Esophagus muscularis mucosa (tissue), 4 donors: ENCODE data around the gene CD101. TPM values are rescaled to one million over a fixed set of nuclear protein-coding genes. Genes with fewer than 3 reads are reported as not detected.

Experiments
- DNase-seq: peaks from one replicate; pipeline ENCODE4 v3.0.0-alpha.2; 2017; ENCODE audit errors: extremely low spot score
- H3K27ac ChIP-seq, 4 donors: fragments of 200-600 bp; sonication (generic); replicated peaks in 1 of 4; 1 replicate in 3 of 4; 2 replicates in 1 of 4; pipeline ENCODE4 v1.5.1; 2016 to 2019; ENCODE audit warnings: mild to moderate bottlenecking in 1 of 4
- H3K27me3 ChIP-seq, 4 donors: fragments of 200-600 bp; sonication (generic); one replicate each; pipeline versions ENCODE4 v1.5.1 to v1.6.0; 2016 to 2019
- H3K36me3 ChIP-seq, 4 donors: fragments of 200-600 bp; sonication (generic); one replicate each; pipeline ENCODE4 v1.5.1; 2016 to 2019
- H3K4me1 ChIP-seq, 4 donors: fragments of 200-600 bp; sonication (generic); one replicate each; pipeline ENCODE4 v1.5.1; 2016 to 2019
- H3K4me3 ChIP-seq, 4 donors: fragments of 200-600 bp; sonication (generic); 1 replicate in 2 of 4; 2 replicates in 2 of 4; pipeline ENCODE4 v1.5.1; 2016 to 2019; ENCODE audit warnings: mild to moderate bottlenecking in 4 of 4, moderate library complexity in 1 of 4
- H3K9me3 ChIP-seq, 4 donors: fragments of 200-600 bp; sonication (generic); 1 replicate in 3 of 4; 2 replicates in 1 of 4; pipeline ENCODE4 v1.5.1; 2016 to 2019
- CTCF ChIP-seq, 3 experiments: fragments of 200-600 bp in 2 of 3; fragments of 450-650 bp in 1 of 3; sonication (generic) in 2 of 3; IDR thresholded peaks; one replicate each; pipeline ENCODE4 v1.5.1; 2017 to 2019; ENCODE audit warnings: antibody characterized with exemption in 3 of 3, mild to moderate bottlenecking in 2 of 3, moderate library complexity in 1 of 3
- EP300 ChIP-seq: sonication (generic); formaldehyde crosslinking; IDR thresholded peaks from one replicate; pipeline ENCODE4 v1.6.1; 2017; ENCODE audit warnings: antibody characterized with exemption
- POLR2A ChIP-seq: fragments of 450-650 bp; IDR thresholded peaks from one replicate; pipeline ENCODE4 v1.6.1; 2017; ENCODE audit warnings: antibody characterized with exemption, moderate library complexity, mild to moderate bottlenecking, low read depth
- POLR2AphosphoS5 ChIP-seq, 2 donors: sonication (generic); formaldehyde crosslinking; IDR thresholded peaks; one replicate each; pipeline ENCODE4 v1.6.1; 2017; ENCODE audit warnings: antibody characterized with exemption in 2 of 2
- WGBS: methylation state at CpG from one replicate; pipeline ENCODE4 v1.1.5; 2018; 5-methylcytosine and 5-hydroxymethylcytosine counted together
- intact Hi-C: fragments of 100-400 bp; cut with DNase I; formaldehyde crosslinking; loops from one replicate; pipeline ENCODE4 v1.15.1; 2023
- total RNA-seq, 4 donors: library from RNA; depleted of rRNA; stranded (reverse); fragments of >200 nt; gene quantifications; one replicate each; pipeline versions ENCODE4 v1.1.0 to v1.2.1, GENCODE V29; 2016

The CD101 gene
- total RNA-seq, 4 donors from 2014 or later, result 0.26 to 1.5 (median 0.87) TPM

DNA sequence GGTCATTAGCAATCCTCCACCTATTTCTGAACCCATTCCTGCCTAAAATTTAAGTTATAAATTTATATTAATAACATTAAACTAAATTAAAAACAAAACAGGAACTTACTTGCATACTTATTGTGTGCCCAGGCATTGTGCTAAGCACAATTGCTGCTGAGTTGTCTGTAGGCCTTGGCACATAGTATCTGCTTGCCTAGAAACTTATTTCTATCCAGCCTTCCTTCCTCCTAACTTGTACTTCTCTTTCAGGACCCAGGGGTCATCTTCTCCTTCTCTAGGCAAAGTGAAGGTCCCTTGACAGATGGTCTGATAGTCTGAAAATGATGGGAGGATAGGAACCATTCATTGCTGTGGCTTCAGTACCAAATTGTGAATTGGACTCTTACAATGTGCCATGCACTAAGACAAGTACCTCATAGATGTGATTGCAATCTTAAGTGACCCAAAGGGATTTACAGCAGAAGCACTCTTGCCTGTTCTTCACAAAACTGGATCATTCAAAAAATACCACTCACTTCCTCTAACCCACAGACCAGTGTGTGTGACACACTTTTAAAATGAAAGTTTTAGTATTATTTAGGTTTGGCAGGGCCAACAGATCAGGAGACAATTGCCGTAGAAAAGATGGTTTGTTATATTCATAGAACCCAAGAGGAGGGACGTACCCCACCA lies 10.3 kb upstream of the CD101 start:
- 50% methylated on average over 2 of the region's 2 CpGs for WGBS
- intact Hi-C loops, result no loop called here
- Histone ChIP-seq H3K4me1 (peaks cover 14 to 37% (median 34%) of the 10 kb centered on the region in 4 donors), H3K27ac (peak overlapping the region in 2 of 4 donors; percentile 38 to 46), H3K4me3 (no peak overlapping the region), H3K9me3 (peaks cover 0 to 4% (median 0%) of the 10 kb centered on the region in 4 donors), H3K36me3 (peaks cover 0 to 16% (median 6%) of the 10 kb centered on the region in 4 donors), H3K27me3 (no peaks in the 10 kb centered on the region)
- no peak for TF ChIP-seq CTCF (IDR thresholded peaks at IDR 0.05)
- no peak for TF ChIP-seq POLR2AphosphoS5 (IDR thresholded peaks at IDR 0.05)
- TF ChIP-seq EP300, result no peak
- TF ChIP-seq POLR2A, result no peak
- no peak for DNase-seq

- Histone ChIP-seq H3K4me1 (peaks cover 14 to 37% (median 34%) of the 10 kb centered on the region in 4 donors), H3K27ac (peak overlapping the region in 1 of 4 donors; percentile 46), H3K9me3 (peaks cover 0 to 4% (median 0%) of the 10 kb centered on the region in 4 donors), H3K27me3 (no peaks in the 10 kb centered on the region), H3K36me3 (peaks cover 0 to 12% (median under 1%) of the 10 kb centered on the region in 4 donors), H3K4me3 (no peak overlapping the region)
- no peak for DNase-seq
- intact Hi-C loops, result no loop called here
- WGBS, result 100% methylated on average over 1 of the region's 1 CpG
- no peak for TF ChIP-seq EP300
- no peak for TF ChIP-seq POLR2AphosphoS5 (IDR thresholded peaks at IDR 0.05)
- no peak for TF ChIP-seq CTCF (IDR thresholded peaks at IDR 0.05)
These were observed 9.6 kb upstream of the CD101 start for GRCh38 chr1:116991918-116992317.

DNA sequence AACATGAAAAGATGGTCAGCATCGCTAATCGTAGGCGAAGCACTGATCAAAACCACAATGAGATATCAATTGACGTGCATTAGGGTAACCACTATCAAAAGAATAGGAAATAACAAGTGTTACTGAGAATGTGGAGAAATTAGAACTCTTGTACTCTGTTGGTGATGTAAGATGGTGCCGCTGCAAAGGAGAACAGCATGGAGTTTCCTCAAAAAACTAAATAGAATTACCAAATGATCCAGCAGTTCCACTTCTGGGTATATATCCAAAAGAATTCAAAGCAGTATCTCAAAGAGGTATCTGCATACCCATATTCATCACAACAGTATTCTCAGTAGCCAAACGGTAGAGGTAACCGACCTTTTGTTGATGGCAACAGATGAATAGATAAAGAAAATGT lies 8.3 kb upstream of the CD101 start:
- 95% methylated on average over 7 of the region's 7 CpGs for WGBS
- H3K27ac ChIP-seq, result no peak overlapping the region
- intact Hi-C loops, result no loop called here
- peaks cover 9 to 35% (median 30%) of the 10 kb centered on the region in 4 donors for H3K4me1 ChIP-seq
- TF ChIP-seq POLR2A (no peak), EP300 (no peak), CTCF (IDR thresholded peaks at IDR 0.05) (no peak), POLR2AphosphoS5 (IDR thresholded peaks at IDR 0.05) (no peak)
- DNase-seq, result no peak
- H3K27me3 ChIP-seq, result no peaks in the 10 kb centered on the region
- peaks cover 0 to 9% (median 0%) of the 10 kb centered on the region in 4 donors for H3K36me3 ChIP-seq
- peaks cover 0 to 4% (median 0%) of the 10 kb centered on the region in 4 donors for H3K9me3 ChIP-seq
- no peak overlapping the region for H3K4me3 ChIP-seq

DNA sequence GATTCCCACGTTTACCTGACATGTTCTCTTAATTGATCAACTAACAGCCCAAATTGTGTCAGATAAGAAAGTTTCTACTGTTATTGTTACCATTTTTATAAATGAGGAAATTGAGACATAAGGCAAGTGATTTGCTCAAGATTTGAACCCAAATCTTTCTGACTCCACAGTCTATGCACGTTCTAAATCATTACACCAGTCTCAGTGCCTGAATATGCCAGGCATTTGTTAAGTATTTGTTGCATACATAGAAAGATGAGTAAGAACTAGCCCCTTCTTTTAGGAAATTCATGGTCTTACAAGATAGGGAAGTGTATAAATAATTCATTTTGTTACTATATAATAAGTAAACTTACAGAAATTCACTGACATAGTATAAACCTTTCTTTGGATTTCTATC lies 7.1 kb upstream of the CD101 start:
- Histone ChIP-seq H3K27ac (no peak overlapping the region), H3K36me3 (peaks cover 0 to 9% (median 0%) of the 10 kb centered on the region in 4 donors), H3K9me3 (peaks cover 0 to 4% (median 0%) of the 10 kb centered on the region in 4 donors), H3K27me3 (no peaks in the 10 kb centered on the region), H3K4me1 (peaks cover 1 to 23% (median 18%) of the 10 kb centered on the region in 4 donors), H3K4me3 (no peak overlapping the region)
- TF ChIP-seq EP300 (no peak), POLR2AphosphoS5 (IDR thresholded peaks at IDR 0.05) (no peak), CTCF (IDR thresholded peaks at IDR 0.05) (no peak), POLR2A (no peak)
- intact Hi-C loops, result no loop called here
- no peak for DNase-seq
- 83% methylated on average over 2 of the region's 2 CpGs for WGBS
